HepG2 (cell line): ENCODE results near the gene IL13. TPM values are rescaled to one million over a fixed set of nuclear protein-coding genes. Genes with fewer than 3 reads are reported as not detected.

Experiments used
- ATAC-seq: fragments of 200-7000 bp; cut with Tn5 transposase; 3 replicates; pipeline ENCODE4 v1.9.1; 2020; ENCODE audit warnings: mild to moderate bottlenecking, moderate library complexity
- BruUV-seq: library from RNA; stranded (reverse); fragments of 400-500 nt; replicated peaks from 2 replicates; lab custom pipeline; 2021; lab: Mats Ljungman, UMichigan
- CTCF ChIA-PET: fragments of 300-600 bp; formaldehyde crosslinking; extraction: SDS; loops from one replicate; lab custom pipeline; 2021; ENCODE audit warnings: low total read pairs, inconsistent platforms, low intra/inter-chr PET ratio; lab: Yijun Ruan, JAX
- POLR2A ChIA-PET: fragments of 350-600 bp; sonication (Branson Sonifier 250); formaldehyde crosslinking; loops from one replicate; lab custom pipeline; 2020; ENCODE audit warnings: antibody characterized with exemption, inconsistent platforms; lab: Yijun Ruan, JAX
- DNase-seq: peaks from one replicate; pipeline ENCODE4 v3.0.0-alpha.2; 2015; ENCODE audit warnings: low spot score
- FAIRE-seq: peaks from 3 replicates; lab custom pipeline; 2011; peaks lifted over from hg19 to GRCh38; lab: Jason Lieb, UNC
- H2AFZ ChIP-seq: one replicate; pipeline ENCODE4 v1.6.1; 2011; ENCODE audit warnings: low read length, inconsistent platforms
- H3K27ac ChIP-seq: fragments of 300-600 bp; 3 replicates; pipeline ENCODE4 v1.8.0; 2011; ENCODE audit warnings: mixed run types, mild to moderate bottlenecking, mixed read lengths, low read length, inconsistent platforms; ENCODE audit not compliant: insufficient read depth; ENCODE audit errors: extremely low read length
- H3K27me3 ChIP-seq, 2 experiments: fragments of 200-600 bp in 1 of 2; 2 replicates in 1 of 2; 3 replicates in 1 of 2; pipeline versions ENCODE4 v1.6.0 to v1.8.0; 2011; ENCODE audit warnings: low read length in 2 of 2, mild to moderate bottlenecking in 2 of 2, moderate library complexity in 2 of 2, inconsistent platforms in 1 of 2; ENCODE audit not compliant: insufficient read depth in 2 of 2, control insufficient read depth in 1 of 2
- H3K36me3 ChIP-seq, 2 experiments: fragments of 200-600 bp in 1 of 2; replicated peaks in 1 of 2; 2 replicates in 1 of 2; 3 replicates in 1 of 2; pipeline versions ENCODE4 v1.5.1 to v1.8.0; 2011; ENCODE audit warnings: low read length in 2 of 2, inconsistent platforms in 1 of 2; ENCODE audit not compliant: insufficient read depth in 2 of 2, control insufficient read depth in 1 of 2
- H3K4me1 ChIP-seq: 2 replicates; pipeline ENCODE4 v1.5.1; 2012; ENCODE audit warnings: low read length, inconsistent platforms; ENCODE audit not compliant: insufficient read depth
- H3K4me2 ChIP-seq: 2 replicates; pipeline ENCODE4 v1.6.0; 2011; ENCODE audit warnings: low read depth, low read length, inconsistent platforms
- H3K4me3 ChIP-seq, 3 experiments: fragments of 200-600 bp in 1 of 3; sonication (generic), shearing (Covaris generic) in 1 of 3; replicated peaks in 1 of 3; 2 replicates each; pipeline ENCODE4 v1.5.1; 2011 to 2016; ENCODE audit warnings: low read length in 3 of 3, inconsistent platforms in 2 of 3, low read depth in 2 of 3, mild to moderate bottlenecking in 2 of 3, control low read depth in 1 of 3, mixed read lengths in 1 of 3; ENCODE audit not compliant: insufficient read depth in 1 of 3
- H3K79me2 ChIP-seq: one replicate; pipeline ENCODE4 v1.6.1; 2011; ENCODE audit warnings: low read length, inconsistent platforms; ENCODE audit not compliant: insufficient read depth
- H3K9ac ChIP-seq: 2 replicates; pipeline ENCODE4 v1.6.0; 2011; ENCODE audit warnings: mild to moderate bottlenecking, low read depth, low read length, inconsistent platforms; ENCODE audit not compliant: insufficient read depth
- H3K9me3 ChIP-seq: 2 replicates; pipeline ENCODE4 v1.5.1; 2012; ENCODE audit warnings: mild to moderate bottlenecking, low read length
- H4K20me1 ChIP-seq: 2 replicates; pipeline ENCODE4 v1.6.0; 2011; ENCODE audit warnings: inconsistent platforms, mild to moderate bottlenecking, low read length, moderate library complexity; ENCODE audit not compliant: insufficient read depth
- DMAP1 ChIP-seq: IDR thresholded peaks from 2 replicates; pipeline ENCODE4 v1.6.1; 2016
- GZF1 ChIP-seq: sonication (generic); formaldehyde crosslinking; IDR thresholded peaks from 2 replicates; pipeline ENCODE4 v1.5.1; 2020; ENCODE audit warnings: mild to moderate bottlenecking, missing genetic modification reagents
- NBN ChIP-seq: fragments of 450-650 bp; conservative IDR thresholded peaks from 2 replicates; pipeline ENCODE4 v1.6.1; 2017
- NFRKB ChIP-seq: fragments of 450-650 bp; IDR thresholded peaks from 2 replicates; pipeline ENCODE4 v1.6.1; 2017
- SNAPC4 ChIP-seq: sonication (generic); formaldehyde crosslinking; IDR thresholded peaks from 2 replicates; pipeline ENCODE4 v1.4.0; 2020; ENCODE audit warnings: mild to moderate bottlenecking, missing genetic modification reagents
- TFDP2 ChIP-seq: sonication (generic); formaldehyde crosslinking; IDR thresholded peaks from 2 replicates; pipeline ENCODE4 v1.4.0; 2020; ENCODE audit warnings: missing genetic modification reagents
- ZNF501 ChIP-seq: sonication (generic); formaldehyde crosslinking; IDR thresholded peaks from 2 replicates; pipeline ENCODE4 v1.5.1; 2020; ENCODE audit warnings: mild to moderate bottlenecking, moderate library complexity, missing genetic modification reagents
- ZNF543 ChIP-seq: sonication (generic); formaldehyde crosslinking; IDR thresholded peaks from 2 replicates; pipeline ENCODE4 v1.4.0; 2020; ENCODE audit warnings: mild to moderate bottlenecking, missing genetic modification reagents
- ZNF556 ChIP-seq: sonication (generic); formaldehyde crosslinking; IDR thresholded peaks from 2 replicates; pipeline ENCODE4 v1.4.0; 2020; ENCODE audit warnings: mild to moderate bottlenecking, missing genetic modification reagents, borderline replicate concordance
- ZNF75D ChIP-seq: sonication (generic); formaldehyde crosslinking; IDR thresholded peaks from 2 replicates; pipeline ENCODE4 v1.8.1; 2023; ENCODE audit warnings: missing genetic modification reagents, mild to moderate bottlenecking, borderline replicate concordance
- WGBS: methylation state at CpG from one replicate; pipeline ENCODE4 v1.1.6; 2017; ENCODE audit warnings: low lambda C conversion rate; 5-methylcytosine and 5-hydroxymethylcytosine counted together
- in situ Hi-C: cut with HindIII; loops from 2 replicates; pipeline ENCODE4 v1.10.0; 2017; ENCODE audit warnings: low pct_unique_long_range_greater_than_20kb; ENCODE audit not compliant: extremely low pct_ligation_motif_present
- intact Hi-C: fragments of 100-400 bp; cut with micrococcal nuclease; formaldehyde crosslinking; loops from one replicate; pipeline ENCODE4 v1.10.0; 2022; ENCODE audit not compliant: unreplicated experiment
- polyA plus RNA-seq, 8 experiments: library from polyadenylated mRNA; depleted of rRNA in 3 of 8; stranded (reverse) in 7 of 8; unstranded in 1 of 8; fragments of >200 nt; fragmentation: Illumina TruSeq in 4 of 8; extraction: Trizol in 4 of 8; gene quantifications; 2 replicates each; pipeline versions ENCODE4 v1.2.1 to v1.2.3, GENCODE V29; 2011 to 2016; ENCODE audit warnings: low read depth in 4 of 8, missing spikeins in 1 of 8, mixed read lengths in 1 of 8; ENCODE audit not compliant: insufficient read depth in 1 of 8
- total RNA-seq, 5 experiments: library from RNA; depleted of rRNA; stranded (reverse); fragments of >200 nt; fragmentation: Illumina TruSeq; extraction: Trizol; gene quantifications; 2 replicates each; pipeline ENCODE4 v1.2.3, GENCODE V29; 2016; ENCODE audit warnings: low read depth in 1 of 5
- TF ChIP-seq, protein P1 (sequence below): sonication (generic); formaldehyde crosslinking; IDR thresholded peaks from 2 replicates; pipeline ENCODE4 v1.8.0; 2022; ENCODE audit warnings: mild to moderate bottlenecking, missing genetic modification reagents, moderate library complexity

Gene IL13
- total and polyA plus RNA-seq, 2 of the 13 experiments (the other 11 are each of a cell fraction or from before 2014, with no cell fraction given): 0.05 TPM; not detected in 1

DNA sequence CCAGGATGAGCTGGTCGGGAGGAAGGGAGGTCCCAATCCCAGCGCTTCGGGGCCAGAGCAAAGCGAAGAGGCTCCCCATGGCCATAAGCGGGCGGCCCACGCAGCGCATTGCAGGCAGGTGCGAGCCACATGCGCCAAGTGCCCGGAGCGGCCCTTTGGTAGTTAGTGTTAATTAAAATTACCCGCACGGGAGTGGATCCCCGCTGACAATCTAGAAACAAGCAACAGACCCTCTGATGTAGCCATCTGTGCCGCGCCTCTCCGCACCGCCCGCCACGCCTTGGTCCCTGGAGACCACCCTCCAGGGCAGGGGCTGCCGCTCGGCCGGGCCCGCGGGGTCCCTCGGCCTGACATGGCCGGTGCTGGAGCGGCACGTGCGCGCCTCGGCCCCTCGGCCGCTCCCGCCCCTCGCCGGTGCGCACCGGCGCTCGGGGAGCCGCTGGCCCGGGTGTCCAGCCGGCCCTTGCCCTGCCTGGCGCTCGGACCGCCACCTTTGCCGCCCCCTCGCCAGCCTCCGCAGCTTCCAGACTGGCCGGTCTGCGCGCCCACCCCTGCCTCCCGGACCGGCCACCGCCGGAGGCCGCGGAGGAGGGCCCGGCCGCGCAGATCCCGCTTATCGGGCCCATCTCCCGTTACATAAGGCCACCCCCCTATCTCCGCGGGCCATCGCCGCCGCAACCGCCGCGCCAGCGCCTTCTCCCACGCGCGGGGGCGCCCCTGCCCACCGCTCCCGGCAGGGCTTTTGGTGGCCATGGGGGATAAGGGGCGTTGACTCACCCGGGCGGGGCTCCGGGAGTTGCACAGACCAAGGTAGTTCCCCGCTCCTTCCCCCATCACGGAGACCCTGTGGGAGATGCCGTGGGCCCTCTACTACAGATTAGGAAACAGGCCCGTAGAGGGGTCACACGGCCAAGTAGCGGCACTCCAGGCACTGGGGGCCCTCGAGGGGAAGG, 1.9 kb upstream of the IL13 start:
- ChIA-PET POLR2A (no interaction called here), CTCF (no interaction called here)
- no peaks in the 10 kb centered on the region for H3K79me2 ChIP-seq
- peaks cover 1 to 5% of the 10 kb centered on the region in 2 experiments; a peak in 1 of 5 replicates for H3K27me3 ChIP-seq
- no peak overlapping the region for H3K27ac ChIP-seq
- no TSS peak for BruUV-seq
- no peak for DNase-seq
- 88% methylated on average over 57 of the region's 92 CpGs for WGBS
- in situ Hi-C loops (loop anchor here (25.0 kb wide), 1 partner anchor 269 kb away; no protein-coding TSS in a partner anchor), intact Hi-C loops (no loop called here)
- H3K4me3 ChIP-seq: no peak overlapping the region
- H4K20me1 ChIP-seq: no peaks in the 10 kb centered on the region
- H2AFZ ChIP-seq: no peak overlapping the region
- H3K4me2 ChIP-seq: no peak overlapping the region
- no peak for FAIRE-seq
- no peak for ATAC-seq
- no peaks in the 10 kb centered on the region for H3K9me3 ChIP-seq
- H3K36me3 ChIP-seq: no peaks in the 10 kb centered on the region
- H3K4me1 ChIP-seq: peaks cover 27% of the 10 kb centered on the region
- no peak overlapping the region for H3K9ac ChIP-seq
- no peak for TF ChIP-seq ZNF556 (CRISPR knock-in tag)
- TF ChIP-seq TFDP2 (CRISPR knock-in tag): no peak
- no peak for TF ChIP-seq SNAPC4 (CRISPR knock-in tag)
- TF ChIP-seq NFRKB: no peak
- TF ChIP-seq GZF1: no peak
- TF ChIP-seq DMAP1 (CRISPR knock-in tag): no peak
- TF ChIP-seq ZNF75D (CRISPR knock-in tag): no peak
- no peak for TF ChIP-seq NBN
- TF ChIP-seq, protein P1, sequence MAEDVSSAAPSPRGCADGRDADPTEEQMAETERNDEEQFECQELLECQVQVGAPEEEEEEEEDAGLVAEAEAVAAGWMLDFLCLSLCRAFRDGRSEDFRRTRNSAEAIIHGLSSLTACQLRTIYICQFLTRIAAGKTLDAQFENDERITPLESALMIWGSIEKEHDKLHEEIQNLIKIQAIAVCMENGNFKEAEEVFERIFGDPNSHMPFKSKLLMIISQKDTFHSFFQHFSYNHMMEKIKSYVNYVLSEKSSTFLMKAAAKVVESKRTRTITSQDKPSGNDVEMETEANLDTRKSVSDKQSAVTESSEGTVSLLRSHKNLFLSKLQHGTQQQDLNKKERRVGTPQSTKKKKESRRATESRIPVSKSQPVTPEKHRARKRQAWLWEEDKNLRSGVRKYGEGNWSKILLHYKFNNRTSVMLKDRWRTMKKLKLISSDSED: no peak
- no peak for TF ChIP-seq ZNF543 (CRISPR knock-in tag)
- no peak for TF ChIP-seq ZNF501 (CRISPR knock-in tag)
